ENCODE data around the gene TCF15.
"Not testable (repeated sequence)": the region's sequence is repeated elsewhere in the genome, so short reads cannot be mapped to it uniquely, and the experiment has no call there.

GRCh38 chr20:642013-642397 is 31.9 kb upstream of the TCF15 start:
- not testable (repeated sequence) for TF ChIP-seq CTCF (conservative IDR thresholded peaks at IDR 0.05; ENCODE audit: low read depth, low read length); EZH2phosphoT487 (IDR thresholded peaks at IDR 0.05; ENCODE audit: borderline replicate concordance, low read length)
